Forelimb muscle (tissue), 1 donor: ENCODE measurements around the gene TMEM44. TPM values are rescaled to one million over a fixed set of nuclear protein-coding genes. Genes with fewer than 3 reads are reported as not detected.
"Not testable (repeated sequence)": the region's sequence is repeated elsewhere in the genome, so short reads cannot be mapped to it uniquely, and the experiment has no call there.

Experiments
- DNase-seq: peaks from one replicate; pipeline ENCODE4 v3.0.0-alpha.2; 2013; ENCODE audit warnings: low read depth
- polyA plus RNA-seq: library from polyadenylated mRNA; unstranded; fragments of 120-200 nt; gene quantifications from one replicate; pipeline ENCODE4 v1.2.1, GENCODE V29; 2013; ENCODE audit not compliant: insufficient read length

Gene TMEM44
- polyA plus RNA-seq, 1 donor = 26.7 TPM

- DNase-seq = no peak
Observed at GRCh38 chr3:194612221-194612620, 21.0 kb downstream of the TMEM44 start.

DNA sequence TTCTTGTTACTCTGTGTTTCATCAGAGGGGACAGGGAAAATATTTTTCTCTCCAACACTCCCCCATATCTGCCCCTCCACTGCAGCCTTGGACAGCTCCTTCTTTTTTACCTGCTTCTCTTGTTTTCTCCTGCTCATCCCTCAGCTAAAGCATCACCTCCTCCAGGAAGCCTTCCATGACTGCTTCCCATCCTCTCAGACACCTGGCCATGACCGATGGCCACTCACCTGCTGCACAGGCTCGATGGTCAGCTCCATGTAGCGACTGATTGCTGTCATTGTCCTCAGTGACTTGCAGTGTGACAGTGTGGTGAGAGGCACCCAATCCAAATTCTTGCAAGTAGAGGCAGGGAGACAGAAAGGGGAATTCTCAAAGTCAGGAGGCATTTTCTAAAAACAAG, 22.5 kb downstream of the TMEM44 start:
- DNase-seq = no peak

DNA sequence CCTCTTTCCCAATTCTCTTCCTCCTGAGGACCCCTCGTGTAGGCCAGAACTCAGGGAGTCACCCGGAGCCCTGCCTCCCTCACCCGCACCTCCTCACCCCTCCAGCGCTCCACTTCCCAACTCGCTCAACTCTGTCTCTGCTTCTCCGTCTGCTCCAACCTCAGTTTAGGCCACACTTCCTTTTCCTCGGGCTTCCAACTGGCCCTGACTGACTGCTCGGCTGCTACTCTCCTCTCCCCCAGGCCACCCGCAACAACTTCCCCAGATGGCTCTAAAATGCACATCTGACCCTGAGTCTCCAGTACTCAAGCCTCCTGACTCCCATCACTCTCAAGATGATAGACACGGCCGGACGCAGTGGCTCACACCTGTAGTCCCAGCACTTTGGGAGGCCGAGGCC, 23.6 kb downstream of the TMEM44 start:
- DNase-seq = no peak

- no peak for DNase-seq
Observed at GRCh38 chr3:194608981-194609380, 24.2 kb downstream of the TMEM44 start.

DNA sequence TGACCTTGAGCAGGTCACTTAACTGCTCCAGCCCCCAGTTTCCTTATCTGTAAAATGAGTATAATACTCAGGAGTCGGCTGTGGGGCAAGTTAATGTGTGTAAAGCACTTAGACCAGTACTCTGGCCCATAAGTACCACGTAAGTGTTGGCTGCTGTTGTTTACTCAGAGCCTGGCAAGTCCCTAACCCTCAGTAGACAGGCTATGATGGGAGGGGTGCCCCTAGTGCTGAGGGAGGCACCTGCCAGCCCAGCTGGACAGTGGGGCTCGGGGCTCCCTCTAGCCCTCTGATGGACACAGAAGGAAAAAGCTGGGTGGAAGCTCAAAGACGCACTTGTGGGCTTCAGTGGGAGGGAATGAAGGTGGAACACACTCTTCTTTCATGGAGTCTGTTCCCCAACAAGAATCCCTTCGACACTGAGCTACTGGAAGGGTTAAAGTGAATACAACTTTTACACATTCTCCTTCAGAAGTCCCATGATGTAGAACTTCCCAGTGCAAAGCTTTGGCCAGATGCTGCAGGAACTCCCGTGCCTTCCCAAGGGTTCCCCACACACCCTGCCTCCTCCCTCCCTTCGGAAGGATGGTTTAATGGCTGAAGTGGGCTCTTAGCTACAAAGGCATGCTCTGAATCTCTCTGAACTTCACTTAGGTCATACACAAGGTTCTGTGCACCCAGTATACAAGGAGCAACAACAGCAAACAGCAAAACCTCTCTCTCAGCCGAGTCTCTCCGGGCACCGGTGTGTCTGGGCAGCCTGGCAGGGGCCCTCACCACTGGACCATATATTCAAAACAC, 25.4 kb downstream of the TMEM44 start:
- DNase-seq = no peak

DNA sequence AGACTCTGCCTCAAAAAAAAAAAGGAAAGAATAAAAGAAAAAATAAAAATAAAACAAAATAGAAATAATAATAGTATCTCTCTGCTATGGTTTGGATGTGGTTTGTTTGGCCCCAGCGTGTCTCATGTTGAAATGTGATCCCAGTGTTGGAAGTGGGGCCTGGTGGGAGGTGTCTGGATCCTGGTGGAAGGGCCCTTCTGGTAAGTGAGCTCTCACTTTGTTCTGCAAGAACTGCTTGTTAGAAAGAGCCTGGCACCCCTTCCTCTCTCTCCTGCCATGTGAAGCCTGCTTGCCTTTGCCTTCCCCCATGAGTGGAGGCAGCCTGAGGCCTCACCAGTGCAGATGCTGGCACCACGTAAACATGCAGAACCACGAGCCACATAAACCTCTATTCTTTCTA, 26.3 kb downstream of the TMEM44 start:
- DNase-seq = no peak

- DNase-seq = no peak
Observed at GRCh38 chr3:194606163-194606562, 27.1 kb downstream of the TMEM44 start.

GRCh38 chr3:194605314-194605713, 27.9 kb downstream of the TMEM44 start:
- DNase-seq = not testable (repeated sequence)

DNA sequence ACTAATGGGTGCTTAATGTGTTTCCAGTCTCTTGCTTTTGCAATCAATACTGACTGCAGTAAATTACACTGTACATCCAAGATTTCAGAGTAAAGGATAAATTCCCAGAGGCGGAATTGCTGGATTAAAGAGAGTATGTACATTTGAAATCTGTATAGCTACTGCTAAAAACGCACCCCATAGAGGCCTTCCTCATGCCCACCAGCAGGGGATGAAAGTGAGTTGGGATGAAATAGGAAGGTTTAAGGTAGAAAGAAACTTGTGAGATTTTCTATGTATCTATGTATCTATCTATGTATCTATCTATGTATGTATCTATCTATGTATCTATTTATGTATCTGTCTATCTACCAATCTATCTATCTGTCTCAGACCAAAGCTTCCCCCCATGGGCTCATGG, 28.4 kb downstream of the TMEM44 start:
- no peak for DNase-seq

DNA sequence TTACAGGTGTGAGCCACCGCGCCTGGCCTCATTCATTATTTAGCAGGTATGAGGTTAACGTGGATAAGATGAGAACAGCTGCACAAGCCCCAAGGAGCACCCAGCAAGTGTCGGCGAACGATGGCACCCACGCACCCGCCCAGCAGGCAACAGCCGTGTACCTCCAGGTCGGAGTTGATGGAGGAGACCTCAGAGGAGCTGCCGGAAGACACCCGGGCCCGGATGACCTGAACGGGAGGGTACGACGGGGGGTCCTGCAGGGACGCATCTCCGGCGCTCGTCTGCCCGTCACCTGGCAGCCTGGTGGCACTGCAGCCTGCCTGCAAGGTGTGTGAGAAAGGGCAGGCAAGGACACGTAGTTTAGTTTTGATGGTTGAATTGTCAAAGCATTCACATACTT, 29.1 kb downstream of the TMEM44 start:
- no peak for DNase-seq

DNA sequence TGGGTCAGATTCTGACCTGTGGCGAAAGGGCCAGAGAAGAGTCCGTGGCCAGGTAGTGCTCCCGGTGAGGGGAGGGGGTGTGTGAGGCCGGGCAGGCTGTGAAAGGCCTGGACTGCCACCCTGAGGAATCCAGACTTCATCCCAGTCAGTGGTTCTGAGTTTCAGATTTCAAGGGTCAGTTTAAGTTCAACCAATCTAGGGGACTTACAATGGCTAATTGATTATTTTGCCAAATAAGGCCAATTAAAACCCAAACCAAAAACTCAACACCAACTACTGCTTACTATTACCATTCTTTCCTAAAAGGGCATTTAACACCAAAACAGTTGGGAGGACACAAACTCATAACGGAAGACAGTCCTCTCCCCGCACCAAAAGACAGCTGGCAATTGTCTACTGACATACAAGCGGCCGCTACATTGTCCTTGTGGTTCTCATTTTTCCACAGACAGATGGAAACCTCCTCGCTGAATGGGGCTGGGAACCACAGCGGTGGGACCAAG, 30.5 kb downstream of the TMEM44 start:
- DNase-seq = no peak

DNA sequence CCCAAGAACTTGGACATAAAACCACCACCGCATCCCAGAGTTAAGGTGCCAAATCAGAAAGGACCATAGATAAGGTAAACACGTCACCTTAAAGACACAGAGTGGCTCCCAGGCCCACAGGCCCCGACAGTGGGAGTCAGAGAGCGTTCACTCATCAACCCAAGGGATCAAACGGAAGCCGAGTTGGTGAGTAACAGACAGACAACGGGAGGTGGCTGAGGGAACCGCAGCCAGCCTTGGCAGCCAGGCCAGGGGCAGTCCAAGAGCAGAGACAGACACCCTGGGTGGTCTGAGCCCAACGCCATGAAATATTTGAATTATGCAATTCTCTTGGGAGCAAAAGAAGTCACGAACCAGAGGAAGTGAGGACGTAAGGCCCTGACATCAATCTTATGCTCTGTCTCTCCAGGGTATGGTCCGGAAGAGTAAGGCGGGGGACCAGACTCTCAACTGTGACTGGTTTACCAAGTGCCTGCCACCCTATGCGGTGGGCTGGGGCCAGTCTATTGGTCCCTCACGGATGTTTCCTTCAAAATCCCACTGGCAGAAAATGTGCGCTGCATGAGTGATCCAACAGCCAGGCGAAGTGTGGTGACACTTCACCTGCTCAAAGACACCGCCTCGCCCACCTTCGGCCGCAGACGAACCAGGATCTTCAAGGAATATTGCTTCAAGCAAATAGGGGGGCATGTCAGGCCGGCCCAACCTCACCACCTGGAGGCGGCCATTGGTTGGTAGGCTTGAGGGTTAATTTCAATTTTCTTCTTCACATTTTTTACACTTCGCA, 34.3 kb downstream of the TMEM44 start:
- no peak for DNase-seq

- no peak for DNase-seq
Observed at GRCh38 chr3:194596906-194597305, 36.3 kb downstream of the TMEM44 start.

- no peak for DNase-seq
Observed at GRCh38 chr3:194592798-194593752, 40.1 kb downstream of the TMEM44 start.

- no peak for DNase-seq
Observed at GRCh38 chr3:194588741-194589140, 44.5 kb downstream of the TMEM44 start.

- DNase-seq = no peak
Observed at GRCh38 chr3:194588236-194588635, 45.0 kb downstream of the TMEM44 start.

GRCh38 chr3:194587438-194587931, 45.7 kb downstream of the TMEM44 start:
- no peak for DNase-seq

GRCh38 chr3:194586836-194587235, 46.4 kb downstream of the TMEM44 start:
- no peak for DNase-seq

DNA sequence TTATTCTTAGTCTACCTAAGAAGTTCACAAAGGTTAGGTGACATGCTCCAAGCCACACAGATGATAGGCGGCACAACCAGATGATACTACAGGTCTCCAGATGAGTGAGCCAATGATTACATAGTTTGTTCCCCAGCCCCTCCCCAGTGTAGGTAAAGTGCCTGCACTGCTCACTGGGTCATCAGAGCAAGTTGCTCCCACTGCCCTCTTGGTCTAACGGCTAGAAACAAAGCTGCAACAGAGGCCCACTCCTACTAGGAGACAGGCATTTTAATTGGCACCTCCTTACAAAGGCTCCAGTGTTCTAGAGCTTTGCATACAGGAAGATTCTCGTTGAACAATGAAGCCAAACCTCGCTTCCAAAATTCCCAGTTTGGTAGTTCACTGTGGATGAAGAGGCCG, 47.3 kb downstream of the TMEM44 start:
- DNase-seq = no peak

DNA sequence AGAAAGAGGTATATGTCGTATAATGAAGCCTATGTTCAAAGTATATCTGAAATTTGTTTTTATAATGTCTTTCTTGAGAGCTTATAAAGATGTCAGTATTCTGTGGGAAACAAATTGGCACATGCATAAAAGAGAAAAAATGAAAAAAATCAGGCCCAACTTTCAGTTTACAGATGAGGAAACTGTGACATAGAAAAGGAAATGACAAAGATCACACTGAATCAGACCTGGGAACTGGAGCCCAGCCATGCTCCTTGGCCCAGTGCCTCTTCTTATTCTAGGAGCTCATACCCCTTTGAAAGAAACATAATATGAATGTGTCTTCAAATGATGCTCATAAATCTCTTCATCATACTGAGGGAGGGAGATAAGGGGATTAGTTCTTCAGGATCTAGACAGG, 48.4 kb downstream of the TMEM44 start:
- DNase-seq = no peak

GRCh38 chr3:194584320-194584776, 48.9 kb downstream of the TMEM44 start:
- DNase-seq = no peak
